Upper lobe of left lung (tissue), 4 donors: ENCODE data around the gene PPP1R3C.

ENCODE experiments used
- CTCF ChIP-seq, 6 experiments: fragments of 450-650 bp in 4 of 6; fragments of 200-600 bp in 2 of 6; sonication (generic) in 2 of 6; IDR thresholded peaks; one replicate each; pipeline ENCODE4 v1.5.1; 2016 to 2019; ENCODE audit warnings: antibody characterized with exemption in 6 of 6
- EP300 ChIP-seq, 4 donors: sonication (generic); formaldehyde crosslinking; IDR thresholded peaks; one replicate each; pipeline ENCODE4 v1.5.1; 2017; ENCODE audit warnings: antibody characterized with exemption in 4 of 4, control low read depth in 2 of 4
- POLR2A ChIP-seq, 4 donors: fragments of 450-650 bp; IDR thresholded peaks; one replicate each; pipeline ENCODE4 v1.5.1; 2016 to 2017; ENCODE audit warnings: antibody characterized with exemption in 4 of 4, mild to moderate bottlenecking in 2 of 4
- POLR2AphosphoS5 ChIP-seq, 2 donors: sonication (generic); formaldehyde crosslinking; IDR thresholded peaks; one replicate each; pipeline ENCODE4 v1.5.1; 2017; ENCODE audit warnings: antibody characterized with exemption in 2 of 2

- TF ChIP-seq CTCF (IDR thresholded peaks at IDR 0.05), result no peak
- TF ChIP-seq POLR2AphosphoS5 (IDR thresholded peaks at IDR 0.05), result no peak
- no peak for TF ChIP-seq EP300 (IDR thresholded peaks at IDR 0.05)
- no peak for TF ChIP-seq POLR2A (IDR thresholded peaks at IDR 0.05)
Observed at GRCh38 chr10:91679296-91679695, 46.4 kb upstream of the PPP1R3C start.
